BJ (cell line): ENCODE measurements around the gene EFCAB14. TPM values are rescaled to one million over a fixed set of nuclear protein-coding genes. Genes with fewer than 3 reads are reported as not detected.

Experiments used
- CTCF ChIA-PET: fragments of 350-600 bp; formaldehyde crosslinking; extraction: SDS; loops from one replicate; lab custom pipeline; 2021; ENCODE audit warnings: antibody characterized with exemption, inconsistent platforms; lab: Yijun Ruan, JAX
- POLR2A ChIA-PET: fragments of 300-600 bp; sonication (Branson Sonifier 250); formaldehyde crosslinking; extraction: SDS; loops from one replicate; lab custom pipeline; 2021; ENCODE audit warnings: antibody characterized with exemption; lab: Charles Lee
- DNase-seq: peaks from one replicate; pipeline ENCODE4 v3.0.0-alpha.2; 2011; ENCODE audit warnings: low read depth
- H3K27me3 ChIP-seq: 2 replicates; pipeline ENCODE4 v1.6.0; 2011; ENCODE audit warnings: low read length; ENCODE audit not compliant: control insufficient read depth, insufficient read depth
- H3K36me3 ChIP-seq: 2 replicates; pipeline ENCODE4 v1.5.1; 2011; ENCODE audit warnings: low read length; ENCODE audit not compliant: control insufficient read depth, insufficient read depth
- H3K4me3 ChIP-seq: 2 replicates; pipeline ENCODE4 v1.5.1; 2011; ENCODE audit warnings: low read depth, mild to moderate bottlenecking, control low read depth, low read length
- polyA plus RNA-seq: library from polyadenylated mRNA; depleted of rRNA; stranded (reverse); fragments of >200 nt; gene quantifications from 2 replicates; pipeline ENCODE4 v1.2.3, GENCODE V29; 2011
- TF ChIP-seq, protein P1 (sequence below): IDR thresholded peaks from 2 replicates; pipeline ENCODE4 v1.5.1; 2011; ENCODE audit warnings: low read depth, mild to moderate bottlenecking, control low read depth, inconsistent platforms, low read length, moderate library complexity; ENCODE audit not compliant: insufficient read depth

The EFCAB14 gene
- polyA plus RNA-seq, 1 experiment, result 30.4 TPM

DNA sequence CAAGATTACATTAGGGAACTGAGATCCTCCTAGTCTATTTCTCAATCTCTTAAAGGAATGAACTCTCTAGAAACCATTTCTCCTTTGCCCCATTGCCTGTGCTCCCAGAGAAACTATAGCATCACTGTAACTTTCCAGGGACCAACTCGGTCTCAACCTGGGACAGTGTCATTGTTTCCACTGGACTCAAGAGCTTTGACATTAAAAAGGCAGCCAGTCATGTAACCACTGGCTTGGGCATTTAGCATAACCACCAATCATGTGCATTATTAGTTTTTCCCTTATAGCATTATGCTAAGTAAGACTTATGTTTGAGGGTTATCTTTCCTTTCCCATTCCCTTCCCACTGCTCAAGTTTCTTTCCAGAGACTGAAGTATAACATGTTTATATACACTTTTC lies 29.0 kb downstream of the EFCAB14 start:
- TF ChIP-seq, protein P1, sequence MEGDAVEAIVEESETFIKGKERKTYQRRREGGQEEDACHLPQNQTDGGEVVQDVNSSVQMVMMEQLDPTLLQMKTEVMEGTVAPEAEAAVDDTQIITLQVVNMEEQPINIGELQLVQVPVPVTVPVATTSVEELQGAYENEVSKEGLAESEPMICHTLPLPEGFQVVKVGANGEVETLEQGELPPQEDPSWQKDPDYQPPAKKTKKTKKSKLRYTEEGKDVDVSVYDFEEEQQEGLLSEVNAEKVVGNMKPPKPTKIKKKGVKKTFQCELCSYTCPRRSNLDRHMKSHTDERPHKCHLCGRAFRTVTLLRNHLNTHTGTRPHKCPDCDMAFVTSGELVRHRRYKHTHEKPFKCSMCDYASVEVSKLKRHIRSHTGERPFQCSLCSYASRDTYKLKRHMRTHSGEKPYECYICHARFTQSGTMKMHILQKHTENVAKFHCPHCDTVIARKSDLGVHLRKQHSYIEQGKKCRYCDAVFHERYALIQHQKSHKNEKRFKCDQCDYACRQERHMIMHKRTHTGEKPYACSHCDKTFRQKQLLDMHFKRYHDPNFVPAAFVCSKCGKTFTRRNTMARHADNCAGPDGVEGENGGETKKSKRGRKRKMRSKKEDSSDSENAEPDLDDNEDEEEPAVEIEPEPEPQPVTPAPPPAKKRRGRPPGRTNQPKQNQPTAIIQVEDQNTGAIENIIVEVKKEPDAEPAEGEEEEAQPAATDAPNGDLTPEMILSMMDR, result no peak
- POLR2A ChIA-PET, result no interaction called here
- Histone ChIP-seq H3K4me3 (no peak overlapping the region), H3K27me3 (no peaks in the 10 kb centered on the region), H3K36me3 (peaks cover 13% of the 10 kb centered on the region)
- CTCF ChIA-PET, result no interaction called here
- no peak for DNase-seq

DNA sequence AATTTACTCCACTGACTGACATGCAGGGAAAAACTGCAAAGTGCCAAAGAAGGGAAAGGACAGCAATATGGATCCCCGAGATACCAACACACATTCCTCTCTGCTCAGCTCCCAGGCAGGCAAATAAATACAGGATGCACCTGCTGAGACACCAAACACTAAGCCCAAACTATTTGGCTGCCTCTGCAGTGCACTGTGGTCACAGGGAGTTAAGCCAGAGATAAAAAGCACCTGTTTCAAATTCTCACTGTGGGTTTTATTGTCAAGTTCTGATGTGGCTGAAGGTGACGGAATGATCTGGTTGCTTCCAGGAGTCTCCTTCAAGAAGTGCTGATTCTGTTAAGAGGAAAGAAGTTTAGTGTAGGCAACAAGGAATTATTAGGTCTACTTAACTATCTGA lies 29.6 kb downstream of the EFCAB14 start:
- no peak overlapping the region for H3K4me3 ChIP-seq
- no peaks in the 10 kb centered on the region for H3K27me3 ChIP-seq
- TF ChIP-seq, protein P1, result no peak
- DNase-seq, result no peak
- POLR2A ChIA-PET, result no interaction called here
- CTCF ChIA-PET, result no interaction called here
- H3K36me3 ChIP-seq, result peaks cover 14% of the 10 kb centered on the region

DNA sequence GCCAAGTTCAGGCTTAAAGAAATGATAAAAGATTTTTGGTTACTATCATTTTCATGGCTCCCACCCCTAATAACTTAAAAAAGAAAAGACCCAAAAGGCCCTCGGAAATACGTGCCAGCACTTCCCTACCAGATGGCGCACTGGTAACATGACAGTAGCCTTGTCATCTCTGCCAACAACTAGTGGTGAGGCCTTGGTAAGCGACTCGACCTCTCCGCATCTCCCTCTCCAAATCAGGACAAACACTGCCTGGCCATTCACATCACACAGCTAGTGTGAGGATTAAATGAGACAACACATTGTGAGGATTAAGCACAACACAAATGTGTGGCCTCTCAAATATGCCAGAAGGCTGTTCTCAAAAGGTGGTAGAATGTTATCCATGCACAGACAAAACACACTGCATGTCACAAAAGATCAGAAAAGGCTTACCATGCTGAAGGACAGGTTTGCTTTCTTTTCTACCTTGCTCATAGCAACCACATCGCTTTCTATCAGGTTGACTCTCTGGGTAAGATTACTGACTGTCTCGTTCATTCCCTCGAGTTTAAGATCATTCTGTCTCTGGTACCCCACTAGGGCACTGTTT lies 30.9 kb downstream of the EFCAB14 start:
- Histone ChIP-seq H3K36me3 (peaks cover 17% of the 10 kb centered on the region), H3K4me3 (no peak overlapping the region), H3K27me3 (no peaks in the 10 kb centered on the region)
- no peak for DNase-seq
- POLR2A ChIA-PET, result no interaction called here
- TF ChIP-seq, protein P1, result no peak
- CTCF ChIA-PET, result interaction anchor here (1.6 kb wide), 1 partner anchor 13 kb away, joined by 3 read pairs; no protein-coding TSS in a partner anchor

DNA sequence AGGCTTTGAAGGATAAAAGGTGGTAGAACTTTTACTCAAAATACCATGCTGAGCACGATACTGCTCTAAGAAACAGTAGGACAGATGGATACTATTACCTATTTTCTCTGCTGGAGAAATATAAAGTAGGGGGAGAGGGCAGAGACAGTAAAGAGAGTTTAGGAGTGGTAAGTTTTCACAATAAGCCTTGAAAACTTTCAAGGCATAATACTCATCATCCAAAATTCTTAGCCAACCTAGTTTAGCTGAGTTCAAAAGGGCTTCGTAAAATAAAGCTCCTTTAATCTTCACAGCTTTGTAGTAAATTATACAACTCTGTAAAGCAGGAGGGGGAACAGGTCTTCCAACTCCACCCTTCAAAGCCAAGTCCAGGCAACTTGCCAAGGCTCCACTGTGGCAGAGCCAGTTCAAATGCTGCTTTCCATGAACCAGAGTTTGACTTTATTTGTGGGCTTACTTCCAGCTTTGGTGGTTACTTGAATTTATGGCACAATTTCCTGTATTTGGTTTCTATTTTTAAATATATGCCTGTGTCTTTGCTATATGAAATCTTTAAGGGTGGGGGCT lies 31.7 kb downstream of the EFCAB14 start:
- TF ChIP-seq, protein P1, result no peak
- no peak for DNase-seq
- H3K4me3 ChIP-seq, result no peak overlapping the region
- ChIA-PET POLR2A (no interaction called here), CTCF (interaction anchor here (1.6 kb wide), 1 partner anchor 12 kb away, joined by 3 read pairs; no protein-coding TSS in a partner anchor)
- peaks cover 17% of the 10 kb centered on the region for H3K36me3 ChIP-seq
- no peaks in the 10 kb centered on the region for H3K27me3 ChIP-seq

DNA sequence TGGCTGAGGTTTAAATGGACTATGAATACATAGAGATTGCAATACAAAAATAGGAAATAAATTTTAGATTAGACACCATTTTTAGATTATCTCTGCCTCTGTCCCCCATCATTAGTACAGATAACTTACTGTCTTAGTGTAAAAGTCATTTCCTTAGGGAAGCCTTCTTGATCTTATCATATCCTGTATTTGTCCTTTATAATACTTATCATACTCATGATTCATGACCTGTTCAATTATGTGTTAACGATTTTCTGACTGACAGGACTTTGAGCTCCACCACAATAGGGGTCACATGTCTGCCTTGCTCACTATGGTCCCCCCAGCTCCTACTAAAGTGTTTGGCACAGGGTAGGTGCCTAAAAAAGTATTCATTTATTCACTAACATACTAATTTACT lies 32.7 kb downstream of the EFCAB14 start:
- Histone ChIP-seq H3K4me3 (no peak overlapping the region), H3K27me3 (no peaks in the 10 kb centered on the region), H3K36me3 (peaks cover 19% of the 10 kb centered on the region)
- TF ChIP-seq, protein P1, result no peak
- DNase-seq, result no peak
- CTCF ChIA-PET, result interaction anchor here (0.6 kb wide), 1 partner anchor 8 kb away, joined by 3 read pairs; no protein-coding TSS in a partner anchor
- POLR2A ChIA-PET, result no interaction called here
